SK-N-SH treated with all-trans-retinoic acid at 6 μM for 48 hours (cell line): ENCODE measurements around the gene BICD1.

Experiments
- ATAC-seq: fragments of 200-7000 bp; cut with Tn5 transposase; 3 replicates; pipeline ENCODE4 v1.9.1; 2020; ENCODE audit warnings: mild to moderate bottlenecking, moderate library complexity
- ARNTL ChIP-seq: fragments of 450-650 bp; formaldehyde crosslinking; IDR thresholded peaks from 2 replicates; pipeline ENCODE4 v1.5.0; 2020; ENCODE audit warnings: low read depth, mild to moderate bottlenecking, moderate library complexity, borderline replicate concordance
- BACH2 ChIP-seq: fragments of 250-450 bp; sonication (Bioruptor Pico); IDR thresholded peaks from 2 replicates; pipeline ENCODE4 v1.9.0; 2021; ENCODE audit warnings: mild to moderate bottlenecking, borderline replicate concordance
- CREB5 ChIP-seq: fragments of 250-450 bp; sonication (Bioruptor Pico); IDR thresholded peaks from 2 replicates; pipeline ENCODE4 v1.5.1; 2020; ENCODE audit warnings: low read depth, mild to moderate bottlenecking, moderate library complexity
- CSDC2 ChIP-seq: fragments of 250-450 bp; sonication (Bioruptor Pico); IDR thresholded peaks from 2 replicates; pipeline ENCODE4 v1.5.0; 2020; ENCODE audit warnings: mild to moderate bottlenecking, moderate library complexity
- CSRNP3 ChIP-seq: fragments of 250-450 bp; sonication (Bioruptor Pico); IDR thresholded peaks from 2 replicates; pipeline ENCODE4 v1.5.1; 2021; ENCODE audit warnings: mild to moderate bottlenecking, moderate library complexity
- ESRRG ChIP-seq: fragments of 250-450 bp; sonication (Bioruptor Pico); IDR thresholded peaks from 2 replicates; pipeline ENCODE4 v1.6.1; 2021; ENCODE audit warnings: mild to moderate bottlenecking
- GLIS3 ChIP-seq: fragments of 250-450 bp; sonication (Bioruptor Pico); IDR thresholded peaks from 2 replicates; pipeline ENCODE4 v1.5.0; 2020; ENCODE audit warnings: mild to moderate bottlenecking, moderate library complexity
- ISL1 ChIP-seq: fragments of 250-450 bp; sonication (Bioruptor Pico); IDR thresholded peaks from 2 replicates; pipeline ENCODE4 v2.1.2; 2022; ENCODE audit warnings: mild to moderate bottlenecking, moderate library complexity
- OSR1 ChIP-seq: fragments of 250-450 bp; sonication (Bioruptor Pico); IDR thresholded peaks from 2 replicates; pipeline ENCODE4 v1.8.0; 2022; ENCODE audit warnings: moderate library complexity, mild to moderate bottlenecking, inconsistent platforms
- POU6F1 ChIP-seq: fragments of 250-450 bp; sonication (Bioruptor Pico); IDR thresholded peaks from 2 replicates; pipeline ENCODE4 v1.8.0; 2021; ENCODE audit warnings: low read depth, mild to moderate bottlenecking, moderate library complexity, borderline replicate concordance
- PPARA ChIP-seq: fragments of 250-450 bp; sonication (Bioruptor Pico); IDR thresholded peaks from 2 replicates; pipeline ENCODE4 v1.5.0; 2020; ENCODE audit warnings: mild to moderate bottlenecking, borderline replicate concordance
- SNAI2 ChIP-seq: fragments of 250-450 bp; sonication (Bioruptor Pico); IDR thresholded peaks from 2 replicates; pipeline ENCODE4 v1.5.0; 2020; ENCODE audit warnings: mild to moderate bottlenecking, moderate library complexity
- TCF4 ChIP-seq: fragments of 250-450 bp; sonication (Bioruptor Pico); IDR thresholded peaks from 2 replicates; pipeline ENCODE4 v1.8.0; 2021; ENCODE audit warnings: mild to moderate bottlenecking, moderate library complexity, borderline replicate concordance
- TOX ChIP-seq: fragments of 250-450 bp; sonication (Bioruptor Pico); IDR thresholded peaks from 2 replicates; pipeline ENCODE4 v1.8.0; 2021; ENCODE audit warnings: mild to moderate bottlenecking, moderate library complexity, borderline replicate concordance
- TSHZ2 ChIP-seq: fragments of 250-450 bp; sonication (Bioruptor Pico); IDR thresholded peaks from 2 replicates; pipeline ENCODE4 v1.5.0; 2020; ENCODE audit warnings: mild to moderate bottlenecking, moderate library complexity
- ZC3H10 ChIP-seq: fragments of 250-450 bp; sonication (Bioruptor Pico); IDR thresholded peaks from 2 replicates; pipeline ENCODE4 v1.5.1; 2021; ENCODE audit warnings: mild to moderate bottlenecking, moderate library complexity
- ZFP3 ChIP-seq: fragments of 250-450 bp; sonication (Bioruptor Pico); IDR thresholded peaks from 2 replicates; pipeline ENCODE4 v1.5.0; 2020; ENCODE audit warnings: mild to moderate bottlenecking, moderate library complexity
- ZNF565 ChIP-seq: fragments of 450-650 bp; formaldehyde crosslinking; conservative IDR thresholded peaks from 2 replicates; pipeline ENCODE4 v1.5.0; 2020; ENCODE audit warnings: low read depth, mild to moderate bottlenecking, moderate library complexity
- ZNF70 ChIP-seq: fragments of 450-650 bp; formaldehyde crosslinking; IDR thresholded peaks from 2 replicates; pipeline ENCODE4 v1.5.0; 2020; ENCODE audit warnings: mild to moderate bottlenecking, moderate library complexity
- ZNF8 ChIP-seq: fragments of 450-650 bp; formaldehyde crosslinking; IDR thresholded peaks from 2 replicates; pipeline ENCODE4 v1.5.0; 2020; ENCODE audit warnings: mild to moderate bottlenecking, moderate library complexity

The BICD1 gene

GRCh38 chr12:32151552-32151951 is 44.9 kb downstream of the BICD1 start:
- TF ChIP-seq ARNTL (no peak), ISL1 (CRISPR knock-in tag) (no peak), TOX (CRISPR knock-in tag) (no peak), ESRRG (CRISPR knock-in tag) (no peak), SNAI2 (no peak), GLIS3 (CRISPR knock-in tag) (no peak), ZNF565 (CRISPR knock-in tag) (no peak), CSDC2 (CRISPR knock-in tag) (no peak), PPARA (CRISPR knock-in tag) (no peak), TCF4 (CRISPR knock-in tag) (no peak)
- ATAC-seq, result no peak

- TF ChIP-seq TCF4 (CRISPR knock-in tag) (peak; percentile 41; the same call in 1 of the 2 replicates), ZC3H10 (CRISPR knock-in tag) (no peak)
- TF ChIP-seq, all 23 proteins: peak for 1
- ATAC-seq, result no peak
Observed at GRCh38 chr12:32155041-32155440, 48.4 kb downstream of the BICD1 start.

GRCh38 chr12:32155961-32156529 is 49.4 kb downstream of the BICD1 start:
- no peak for TF ChIP-seq ZNF8 (CRISPR knock-in tag)
- TF ChIP-seq ZC3H10 (CRISPR knock-in tag), result no peak
- no peak for TF ChIP-seq ZNF565 (CRISPR knock-in tag)
- peak; percentile 61 for TF ChIP-seq ZNF70 (CRISPR knock-in tag)
- no peak for TF ChIP-seq CREB5
- no peak for TF ChIP-seq GLIS3 (CRISPR knock-in tag)
- TF ChIP-seq, all 23 proteins: peak for 1
- ATAC-seq, result peak; percentile 65

GRCh38 chr12:32158525-32158924 is 51.9 kb downstream of the BICD1 start:
- ATAC-seq, result no peak
- TF ChIP-seq TCF4 (CRISPR knock-in tag) (no peak), TSHZ2 (CRISPR knock-in tag) (no peak), ZNF8 (CRISPR knock-in tag) (no peak), ZC3H10 (CRISPR knock-in tag) (no peak), PPARA (CRISPR knock-in tag) (no peak), CSRNP3 (CRISPR knock-in tag) (no peak), OSR1 (no peak)
- TF ChIP-seq, all 23 proteins: peak for 0

DNA sequence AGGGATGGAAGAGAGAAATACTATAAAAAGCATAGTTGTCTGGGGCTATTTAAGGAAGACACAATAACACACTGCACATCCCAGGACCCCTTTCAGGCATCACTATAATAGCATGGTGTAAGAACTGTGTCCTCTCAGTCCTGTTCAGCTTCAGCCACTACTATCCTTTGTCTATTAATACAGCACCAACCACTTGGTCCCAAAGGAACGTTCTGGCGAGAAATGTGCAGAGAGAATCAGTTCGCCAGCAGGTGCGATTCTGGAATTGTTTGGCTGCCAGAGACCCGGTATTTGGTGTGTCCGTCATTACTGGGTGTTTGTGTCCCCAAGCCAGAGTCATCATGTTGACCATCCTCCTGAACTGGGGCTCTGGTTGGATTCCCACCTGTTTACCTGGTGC is 52.7 kb downstream of the BICD1 start:
- no peak for ATAC-seq
- TF ChIP-seq ZNF70 (CRISPR knock-in tag), result no peak
- no peak for TF ChIP-seq ZC3H10 (CRISPR knock-in tag)
- TF ChIP-seq TOX (CRISPR knock-in tag), result no peak
- TF ChIP-seq GLIS3 (CRISPR knock-in tag), result no peak
- TF ChIP-seq BACH2, result no peak
- no peak for TF ChIP-seq POU6F1 (CRISPR knock-in tag)
- TF ChIP-seq ZNF8 (CRISPR knock-in tag), result no peak
- no peak for TF ChIP-seq PPARA (CRISPR knock-in tag)
- TF ChIP-seq OSR1, result no peak
- TF ChIP-seq CSDC2 (CRISPR knock-in tag), result no peak
- TF ChIP-seq TSHZ2 (CRISPR knock-in tag), result no peak
- no peak for TF ChIP-seq ISL1 (CRISPR knock-in tag)
- no peak for TF ChIP-seq ZNF565 (CRISPR knock-in tag)
- no peak for TF ChIP-seq ARNTL
- no peak for TF ChIP-seq ZFP3 (CRISPR knock-in tag)
- no peak for TF ChIP-seq CSRNP3 (CRISPR knock-in tag)
